Fibroblast of lung (primary cell): ENCODE measurements around the gene TARM1.

Experiments
- EZH2 ChIP-seq: IDR thresholded peaks from 2 replicates; pipeline ENCODE4 v1.5.1; 2012; ENCODE audit warnings: low read length, control low read depth, mild to moderate bottlenecking; ENCODE audit errors: missing control alignments
- TF ChIP-seq, protein P1 (sequence below), 2 donors: IDR thresholded peaks in 1 of 2; conservative IDR thresholded peaks in 1 of 2; 1 replicate in 1 of 2; 2 replicates in 1 of 2; pipeline ENCODE4 v1.5.1; 2011 to 2012; ENCODE audit warnings: low read length in 2 of 2, control low read depth in 1 of 2, inconsistent platforms in 1 of 2, low read depth in 1 of 2, mild to moderate bottlenecking in 1 of 2

DNA sequence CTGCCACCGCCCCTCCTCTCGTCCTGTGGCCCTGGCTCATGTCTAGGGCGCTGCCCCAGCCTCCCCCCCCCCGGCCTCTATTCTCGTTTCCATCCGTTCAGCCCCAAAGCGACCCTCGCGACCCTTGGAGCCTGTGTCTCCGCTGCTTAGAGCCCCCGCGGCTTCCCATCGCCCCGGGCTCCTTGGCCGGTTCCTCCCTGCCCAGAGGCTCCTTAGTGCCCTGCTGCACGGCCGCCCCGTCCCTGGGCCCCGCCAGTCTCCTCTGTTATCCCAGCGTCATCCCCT is 47.2 kb upstream of the TARM1 start:
- no peak for TF ChIP-seq EZH2
- TF ChIP-seq, protein P1, sequence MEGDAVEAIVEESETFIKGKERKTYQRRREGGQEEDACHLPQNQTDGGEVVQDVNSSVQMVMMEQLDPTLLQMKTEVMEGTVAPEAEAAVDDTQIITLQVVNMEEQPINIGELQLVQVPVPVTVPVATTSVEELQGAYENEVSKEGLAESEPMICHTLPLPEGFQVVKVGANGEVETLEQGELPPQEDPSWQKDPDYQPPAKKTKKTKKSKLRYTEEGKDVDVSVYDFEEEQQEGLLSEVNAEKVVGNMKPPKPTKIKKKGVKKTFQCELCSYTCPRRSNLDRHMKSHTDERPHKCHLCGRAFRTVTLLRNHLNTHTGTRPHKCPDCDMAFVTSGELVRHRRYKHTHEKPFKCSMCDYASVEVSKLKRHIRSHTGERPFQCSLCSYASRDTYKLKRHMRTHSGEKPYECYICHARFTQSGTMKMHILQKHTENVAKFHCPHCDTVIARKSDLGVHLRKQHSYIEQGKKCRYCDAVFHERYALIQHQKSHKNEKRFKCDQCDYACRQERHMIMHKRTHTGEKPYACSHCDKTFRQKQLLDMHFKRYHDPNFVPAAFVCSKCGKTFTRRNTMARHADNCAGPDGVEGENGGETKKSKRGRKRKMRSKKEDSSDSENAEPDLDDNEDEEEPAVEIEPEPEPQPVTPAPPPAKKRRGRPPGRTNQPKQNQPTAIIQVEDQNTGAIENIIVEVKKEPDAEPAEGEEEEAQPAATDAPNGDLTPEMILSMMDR (conservative IDR thresholded peaks at IDR 0.05 in 1 of 2, IDR thresholded peaks at IDR 0.05 in 1 of 2; ENCODE audit: low read depth in 1 of 2, low read length in 2 of 2): no peak
